DOHH2 (cell line): ENCODE results near the gene LRIF1.

Source experiments
- CTCF ChIP-seq: fragments of 200-600 bp; sonication (generic); IDR thresholded peaks from one replicate; pipeline ENCODE4 v1.5.1; 2014; ENCODE audit warnings: antibody characterized with exemption, mild to moderate bottlenecking, low read depth, low read length; ENCODE audit not compliant: poor library complexity, severe bottlenecking
- EZH2phosphoT487 ChIP-seq: fragments of 200-600 bp; sonication (generic); IDR thresholded peaks from 2 replicates; pipeline ENCODE4 v1.6.1; 2017; ENCODE audit warnings: borderline replicate concordance, mild to moderate bottlenecking, antibody characterized with exemption, low read length, moderate library complexity, mixed read lengths

- no peak for TF ChIP-seq CTCF
- no peak for TF ChIP-seq EZH2phosphoT487
Measured at GRCh38 chr1:110944806-110945205, 18.9 kb downstream of the LRIF1 start.
